ENCODE measurements around the gene AMOTL1. TPM values are rescaled to one million over a fixed set of nuclear protein-coding genes. Genes with fewer than 3 reads are reported as not detected.

The AMOTL1 gene
- total RNA-seq, 2 experiments from 2014 or later, result 0.08 TPM; not detected in 1

DNA sequence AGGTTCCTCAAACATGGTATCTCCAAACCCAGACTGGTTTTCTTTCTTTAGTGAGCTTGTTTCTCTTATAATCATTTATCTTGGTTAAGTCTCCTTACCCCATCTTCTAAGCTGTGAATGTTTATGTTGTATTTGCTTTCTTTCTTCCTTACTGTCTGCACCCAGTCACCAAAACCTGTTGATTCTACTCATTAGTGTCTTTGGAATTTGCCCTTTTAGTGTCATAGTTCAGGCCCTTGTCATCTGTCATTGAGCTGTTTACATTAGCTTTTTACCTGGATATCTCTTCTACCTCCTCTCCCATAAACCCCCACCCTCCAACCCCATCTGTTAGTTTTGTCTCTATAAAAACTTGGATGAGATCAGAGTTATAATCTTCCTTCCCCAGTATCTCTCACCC, 59.9 kb downstream of the AMOTL1 start:
- ChIA-PET POLR2A (no interaction called here), CTCF (no interaction called here)
- Histone ChIP-seq H3K4me1 (ENCODE audit: insufficient read depth, low read length) (no peaks in the 10 kb centered on the region), H3K9me3 (ENCODE audit: control insufficient read depth in 1 of 2, insufficient read depth in 1 of 2, low read length in 2 of 2) (no peaks in the 10 kb centered on the region), H3K27ac (ENCODE audit: low read depth in 1 of 2, low read length in 2 of 2) (no peak overlapping the region), H3K4me3 (ENCODE audit: low read length) (no peak overlapping the region), H3K36me3 (ENCODE audit: insufficient read depth, low read length) (no peaks in the 10 kb centered on the region), H3K27me3 (ENCODE audit: control insufficient read depth in 1 of 2, insufficient read depth in 2 of 2, low read length in 2 of 2) (peaks cover 0 to 4% of the 10 kb centered on the region in 2 experiments)
- Mint-ChIP-seq H3K4me3 (no peak overlapping the region), H3K27me3 (no peaks in the 10 kb centered on the region), H3K4me1 (ENCODE audit: low read depth) (no peaks in the 10 kb centered on the region), H3K27ac (no peak overlapping the region), H3K9me3 (no peaks in the 10 kb centered on the region), H3K36me3 (ENCODE audit: low read depth) (no peaks in the 10 kb centered on the region)
- intact Hi-C loops (cut with DNase I, micrococcal nuclease), result no loop called here
- DNase-seq (no peak), ATAC-seq (ENCODE audit: poor library complexity) (no peak)
- TF ChIP-seq, protein P1, sequence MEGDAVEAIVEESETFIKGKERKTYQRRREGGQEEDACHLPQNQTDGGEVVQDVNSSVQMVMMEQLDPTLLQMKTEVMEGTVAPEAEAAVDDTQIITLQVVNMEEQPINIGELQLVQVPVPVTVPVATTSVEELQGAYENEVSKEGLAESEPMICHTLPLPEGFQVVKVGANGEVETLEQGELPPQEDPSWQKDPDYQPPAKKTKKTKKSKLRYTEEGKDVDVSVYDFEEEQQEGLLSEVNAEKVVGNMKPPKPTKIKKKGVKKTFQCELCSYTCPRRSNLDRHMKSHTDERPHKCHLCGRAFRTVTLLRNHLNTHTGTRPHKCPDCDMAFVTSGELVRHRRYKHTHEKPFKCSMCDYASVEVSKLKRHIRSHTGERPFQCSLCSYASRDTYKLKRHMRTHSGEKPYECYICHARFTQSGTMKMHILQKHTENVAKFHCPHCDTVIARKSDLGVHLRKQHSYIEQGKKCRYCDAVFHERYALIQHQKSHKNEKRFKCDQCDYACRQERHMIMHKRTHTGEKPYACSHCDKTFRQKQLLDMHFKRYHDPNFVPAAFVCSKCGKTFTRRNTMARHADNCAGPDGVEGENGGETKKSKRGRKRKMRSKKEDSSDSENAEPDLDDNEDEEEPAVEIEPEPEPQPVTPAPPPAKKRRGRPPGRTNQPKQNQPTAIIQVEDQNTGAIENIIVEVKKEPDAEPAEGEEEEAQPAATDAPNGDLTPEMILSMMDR (IDR thresholded peaks at IDR 0.05), result no peak

DNA sequence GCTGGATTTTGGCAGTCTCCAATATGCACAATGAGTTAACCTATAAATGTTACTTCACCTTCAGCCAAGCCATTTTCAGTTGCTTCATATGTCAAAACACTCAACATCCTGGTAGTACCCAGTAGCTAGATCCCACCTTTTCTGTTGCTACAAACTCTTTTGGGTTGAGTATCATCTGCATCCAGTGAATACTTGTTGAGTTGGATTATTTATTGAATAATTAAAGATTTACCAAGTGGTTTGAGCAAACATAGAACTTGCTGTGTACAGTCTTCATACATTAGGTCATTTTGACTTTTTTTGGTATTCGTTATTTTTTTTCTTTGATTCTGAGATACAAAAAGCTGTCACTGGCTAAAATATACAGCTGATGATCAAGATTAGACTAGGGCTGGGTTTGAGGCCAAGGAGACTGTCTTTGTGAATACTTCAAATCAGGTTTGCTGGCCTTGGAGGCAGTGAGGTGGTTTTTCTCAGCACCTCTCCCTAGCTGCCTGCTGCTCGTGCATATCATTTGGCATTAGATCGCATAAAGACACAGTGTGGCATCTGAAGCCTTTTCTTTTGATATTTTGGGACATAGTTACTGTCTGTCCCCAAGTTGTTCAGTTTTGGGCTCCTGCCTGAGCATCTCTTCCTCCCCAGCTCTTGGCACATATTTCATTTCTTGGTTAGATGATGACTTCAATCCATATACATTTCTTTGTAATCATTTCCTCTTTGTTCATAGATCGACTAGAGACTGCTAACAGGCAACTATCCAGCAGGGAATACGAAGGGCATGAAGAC, 62.8 kb downstream of the AMOTL1 start:
- H3K27ac Mint-ChIP-seq, result no peak overlapping the region

DNA sequence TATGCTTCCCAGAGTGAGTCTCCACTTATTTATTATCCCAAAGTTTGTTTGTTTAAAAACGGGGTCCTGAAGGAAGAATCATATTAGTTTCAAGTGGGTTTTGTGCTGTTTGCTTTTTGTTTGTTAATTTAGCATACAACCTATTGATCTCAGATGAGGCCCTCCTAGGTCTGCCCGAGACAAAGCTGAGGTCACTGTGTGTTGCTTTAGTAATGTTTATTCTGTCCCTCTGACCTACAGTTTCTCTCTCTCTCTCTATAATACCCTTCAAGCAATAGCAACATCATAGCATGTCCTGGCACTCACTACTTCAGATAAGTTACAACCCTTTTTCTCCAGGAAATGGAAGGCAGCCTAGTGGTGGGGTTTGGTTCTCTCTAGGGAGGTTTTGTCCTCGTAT, 63.4 kb downstream of the AMOTL1 start:
- H3K4me3 ChIP-seq (ENCODE audit: low read length), result no peak overlapping the region
- DNase-seq (no peak), ATAC-seq (ENCODE audit: poor library complexity) (no peak)
- H3K27me3 ChIP-seq (ENCODE audit: control insufficient read depth in 1 of 2, insufficient read depth in 2 of 2, low read length in 2 of 2), result peaks cover 0 to 4% of the 10 kb centered on the region in 2 experiments
- no peak overlapping the region for H3K27ac Mint-ChIP-seq
- H3K27me3 Mint-ChIP-seq, result no peaks in the 10 kb centered on the region
- CTCF ChIA-PET, result no interaction called here
- H3K27ac ChIP-seq (ENCODE audit: low read depth in 1 of 2, low read length in 2 of 2), result no peak overlapping the region
- intact Hi-C loops (cut with DNase I, micrococcal nuclease), result no loop called here
- H3K4me1 ChIP-seq (ENCODE audit: insufficient read depth, low read length), result no peaks in the 10 kb centered on the region
- H3K4me1 Mint-ChIP-seq (ENCODE audit: low read depth), result no peaks in the 10 kb centered on the region
- H3K9me3 Mint-ChIP-seq, result no peaks in the 10 kb centered on the region
- no peaks in the 10 kb centered on the region for H3K36me3 Mint-ChIP-seq (ENCODE audit: low read depth)
- no peaks in the 10 kb centered on the region for H3K9me3 ChIP-seq (ENCODE audit: control insufficient read depth in 1 of 2, insufficient read depth in 1 of 2, low read length in 2 of 2)
- POLR2A ChIA-PET, result no interaction called here
- no peak overlapping the region for H3K4me3 Mint-ChIP-seq
- TF ChIP-seq, protein P1 (IDR thresholded peaks at IDR 0.05), result no peak
- H3K36me3 ChIP-seq (ENCODE audit: insufficient read depth, low read length), result no peaks in the 10 kb centered on the region

More for the DNA sequence above, 62.8 kb downstream of the AMOTL1 start:
- Histone ChIP-seq H3K4me3 (ENCODE audit: low read length) (no peak overlapping the region), H3K27me3 (ENCODE audit: control insufficient read depth in 1 of 2, insufficient read depth in 2 of 2, low read length in 2 of 2) (peaks cover 0 to 4% of the 10 kb centered on the region in 2 experiments), H3K4me1 (ENCODE audit: insufficient read depth, low read length) (no peaks in the 10 kb centered on the region), H3K9me3 (ENCODE audit: control insufficient read depth in 1 of 2, insufficient read depth in 1 of 2, low read length in 2 of 2) (no peaks in the 10 kb centered on the region), H3K36me3 (ENCODE audit: insufficient read depth, low read length) (no peaks in the 10 kb centered on the region), H3K27ac (ENCODE audit: low read depth in 1 of 2, low read length in 2 of 2) (no peak overlapping the region)
- POLR2A ChIA-PET, result interaction anchor here (0.6 kb wide), 1 partner anchor 717 kb away, joined by 3 read pairs; no protein-coding TSS in a partner anchor
- CTCF ChIA-PET, result no interaction called here
- TF ChIP-seq, protein P1 (IDR thresholded peaks at IDR 0.05), result no peak
- H3K4me1 Mint-ChIP-seq (ENCODE audit: low read depth), result no peaks in the 10 kb centered on the region
- no peaks in the 10 kb centered on the region for H3K27me3 Mint-ChIP-seq
- H3K4me3 Mint-ChIP-seq, result no peak overlapping the region
- ATAC-seq (ENCODE audit: poor library complexity) (no peak), DNase-seq (no peak)
- intact Hi-C loops (cut with DNase I, micrococcal nuclease), result no loop called here
- H3K36me3 Mint-ChIP-seq (ENCODE audit: low read depth), result no peaks in the 10 kb centered on the region
- H3K9me3 Mint-ChIP-seq, result no peaks in the 10 kb centered on the region

Measured in CD4-positive, alpha-beta T cell (primary cell).